GM12874 (cell line): Measurements from ENCODE around the gene CNTNAP2.

Experiments used
- TF ChIP-seq, protein P1 (sequence below): IDR thresholded peaks from 2 replicates; pipeline ENCODE4 v1.5.1; 2011; ENCODE audit warnings: low read depth, mild to moderate bottlenecking, control low read depth, low read length, moderate library complexity; ENCODE audit not compliant: insufficient read depth

CNTNAP2 gene

DNA sequence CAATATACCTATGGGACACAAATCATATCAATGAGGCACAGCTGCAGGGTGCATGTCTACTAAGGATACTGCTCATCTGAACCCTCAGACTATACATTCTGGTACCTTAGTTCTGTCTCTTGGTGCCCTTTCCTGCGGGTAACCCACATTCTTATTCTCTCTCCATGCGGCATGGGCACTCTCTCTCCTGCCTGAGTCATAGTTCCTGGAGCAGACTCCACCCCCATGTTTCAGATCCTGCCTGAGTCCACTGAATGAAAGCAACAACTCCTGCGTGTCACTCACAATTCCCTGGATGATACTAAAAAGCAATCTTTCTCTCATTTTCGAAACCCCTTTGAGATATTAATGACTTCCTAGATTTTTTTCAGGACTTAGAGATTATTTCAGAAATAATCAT, 1820.8 kb downstream of the CNTNAP2 start:
- TF ChIP-seq, protein P1, sequence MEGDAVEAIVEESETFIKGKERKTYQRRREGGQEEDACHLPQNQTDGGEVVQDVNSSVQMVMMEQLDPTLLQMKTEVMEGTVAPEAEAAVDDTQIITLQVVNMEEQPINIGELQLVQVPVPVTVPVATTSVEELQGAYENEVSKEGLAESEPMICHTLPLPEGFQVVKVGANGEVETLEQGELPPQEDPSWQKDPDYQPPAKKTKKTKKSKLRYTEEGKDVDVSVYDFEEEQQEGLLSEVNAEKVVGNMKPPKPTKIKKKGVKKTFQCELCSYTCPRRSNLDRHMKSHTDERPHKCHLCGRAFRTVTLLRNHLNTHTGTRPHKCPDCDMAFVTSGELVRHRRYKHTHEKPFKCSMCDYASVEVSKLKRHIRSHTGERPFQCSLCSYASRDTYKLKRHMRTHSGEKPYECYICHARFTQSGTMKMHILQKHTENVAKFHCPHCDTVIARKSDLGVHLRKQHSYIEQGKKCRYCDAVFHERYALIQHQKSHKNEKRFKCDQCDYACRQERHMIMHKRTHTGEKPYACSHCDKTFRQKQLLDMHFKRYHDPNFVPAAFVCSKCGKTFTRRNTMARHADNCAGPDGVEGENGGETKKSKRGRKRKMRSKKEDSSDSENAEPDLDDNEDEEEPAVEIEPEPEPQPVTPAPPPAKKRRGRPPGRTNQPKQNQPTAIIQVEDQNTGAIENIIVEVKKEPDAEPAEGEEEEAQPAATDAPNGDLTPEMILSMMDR = no peak

DNA sequence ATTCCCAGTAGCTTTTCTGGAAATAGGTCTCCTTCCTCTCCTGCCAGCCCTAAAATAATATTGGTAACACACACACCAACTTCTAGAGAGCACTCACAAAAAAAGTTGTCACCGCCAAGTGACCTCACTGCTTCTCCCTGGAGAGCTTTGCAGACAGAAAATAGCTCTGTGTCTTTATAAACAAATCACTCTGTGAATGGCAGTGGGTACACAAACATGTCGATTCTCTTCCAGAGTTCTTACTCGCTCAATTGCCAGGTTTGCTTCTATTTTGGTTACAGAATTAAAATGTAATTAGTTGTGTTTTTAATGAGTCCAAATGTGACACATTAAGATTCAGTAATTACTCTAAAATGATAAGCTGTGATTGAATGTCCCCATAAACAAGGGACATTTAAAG, 1824.8 kb downstream of the CNTNAP2 start:
- TF ChIP-seq, protein P1 = no peak

DNA sequence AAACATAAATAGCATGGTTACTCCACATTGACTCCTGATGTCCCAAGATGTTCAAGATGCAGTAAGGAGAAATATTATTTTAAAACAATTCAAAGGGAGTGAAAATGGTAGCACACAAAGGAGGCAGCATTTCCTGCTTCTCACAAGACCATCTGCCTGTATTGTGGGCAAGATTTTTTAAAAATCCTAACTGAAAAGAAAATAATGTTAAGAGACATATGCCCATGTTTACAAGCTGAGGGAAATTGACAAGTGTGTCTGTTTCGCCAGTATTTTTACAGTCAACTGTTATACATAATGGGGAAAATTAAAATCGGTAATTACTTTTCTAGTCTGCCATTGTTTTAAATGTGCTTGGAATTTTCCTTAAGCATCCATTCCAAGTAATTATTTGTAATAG, 1827.7 kb downstream of the CNTNAP2 start:
- TF ChIP-seq, protein P1 = no peak

DNA sequence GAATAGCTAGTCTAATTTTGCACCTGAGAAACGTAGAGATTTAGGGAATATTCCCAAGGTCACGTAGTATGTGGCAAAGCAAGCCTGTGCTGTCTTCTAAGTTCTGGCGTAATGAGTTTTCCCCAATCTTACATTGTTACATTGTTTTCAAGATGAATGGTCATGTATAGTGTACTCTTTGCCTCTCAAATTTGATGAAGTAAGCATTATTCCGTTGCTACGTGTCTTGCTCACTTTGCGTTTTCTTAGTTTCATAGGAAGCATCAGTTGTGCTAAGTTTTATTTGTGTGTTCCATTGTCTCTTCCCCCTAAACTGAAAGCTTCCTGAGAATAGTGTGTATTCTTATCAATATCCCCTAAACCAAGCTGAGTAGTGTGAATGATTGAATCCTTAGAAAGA, 1836.3 kb downstream of the CNTNAP2 start:
- TF ChIP-seq, protein P1 = no peak

DNA sequence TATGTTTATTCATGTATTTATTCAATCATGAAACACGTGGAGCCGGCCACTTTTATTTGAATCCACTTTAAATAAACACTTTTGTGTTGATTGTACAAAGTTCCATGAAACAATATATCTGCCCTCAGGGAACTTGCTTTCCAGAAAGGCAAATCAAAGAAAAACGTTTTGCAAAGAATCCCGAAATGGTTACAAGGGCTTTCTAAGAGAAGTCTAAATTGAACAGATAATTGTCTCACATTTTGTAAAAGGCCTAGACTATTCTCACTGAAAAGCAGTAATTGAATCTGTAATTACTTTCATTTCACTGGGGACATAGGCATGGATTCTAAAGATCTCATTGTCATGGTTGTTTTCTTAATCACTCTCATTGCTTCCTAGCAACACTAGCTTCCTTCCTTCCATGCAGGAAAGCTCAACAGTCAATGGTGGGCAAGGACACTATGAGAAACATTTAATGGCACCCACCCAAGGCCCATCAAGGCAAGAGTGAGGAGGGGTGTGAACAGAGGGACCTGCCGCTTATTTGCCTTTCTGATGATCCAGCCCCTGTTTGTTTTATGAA, 1851.5 kb downstream of the CNTNAP2 start:
- TF ChIP-seq, protein P1 = no peak

DNA sequence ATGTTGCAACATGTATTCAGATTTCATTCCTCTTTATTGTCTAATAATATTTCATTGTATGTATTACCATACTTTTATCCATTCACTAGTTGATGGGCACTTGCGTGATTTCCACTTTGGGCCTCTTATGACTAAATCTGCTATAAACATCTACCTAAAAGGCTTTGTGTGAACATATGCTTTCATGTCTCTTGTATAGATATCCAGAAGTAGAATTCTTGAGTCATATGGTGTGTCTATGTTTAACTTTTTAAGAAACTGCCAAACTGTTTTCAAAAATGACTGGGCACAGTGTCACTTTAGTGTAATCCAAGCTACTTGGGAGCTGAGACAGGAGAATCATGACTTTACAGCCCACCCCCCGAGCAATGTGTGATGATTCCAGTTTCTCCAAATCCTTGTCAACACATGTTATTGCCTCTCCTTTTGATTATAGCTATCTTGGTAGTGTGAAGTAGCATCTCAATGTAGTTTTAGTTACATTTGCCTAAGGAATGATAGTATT, 1855.1 kb downstream of the CNTNAP2 start:
- TF ChIP-seq, protein P1 = no peak

DNA sequence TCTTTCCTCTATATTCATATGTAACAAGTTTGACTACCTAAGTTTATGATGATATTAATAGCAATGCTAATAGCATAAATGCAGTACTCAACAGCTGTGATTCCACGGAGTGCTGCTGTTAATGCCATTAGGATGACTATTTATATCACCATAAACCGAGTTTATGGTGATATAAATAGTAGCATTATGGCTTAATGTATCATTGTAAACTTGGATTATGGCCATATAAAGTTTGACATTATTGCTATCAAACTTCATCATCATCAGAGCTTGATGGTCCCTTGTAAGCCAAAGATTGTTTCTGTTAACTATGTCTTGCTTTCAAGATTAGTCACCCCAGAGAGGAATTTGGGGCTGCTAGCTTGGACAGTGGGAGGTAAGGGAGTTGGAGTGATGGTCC, 1861.6 kb downstream of the CNTNAP2 start:
- TF ChIP-seq, protein P1 = no peak
